GM18867 (cell line): ENCODE measurements around the gene ZNF530.

Experiments
- ATAC-seq: cut with Tn5 transposase; IDR thresholded peaks from one replicate; pipeline ENCODE4 v1.9.1; 2021; ENCODE audit warnings: mild to moderate bottlenecking, moderate library complexity; ENCODE audit not compliant: unreplicated experiment

The ZNF530 gene

GRCh38 chr19:57599761-57600383 is at the start of gene ZNF530:
ZNF530 (plus strand) TSS chr19:57599885; CDS start chr19:57604346, 4,461 bp downstream.
- ATAC-seq, result peak; percentile 95

GRCh38 chr19:57552432-57552831 is 47.3 kb upstream of the ZNF530 start:
- ATAC-seq, result no peak

- no peak for ATAC-seq
These were observed 42.0 kb upstream of the ZNF530 start for GRCh38 chr19:57557659-57558058.

- ATAC-seq, result no peak
These were observed 41.2 kb upstream of the ZNF530 start for GRCh38 chr19:57558525-57558924.

GRCh38 chr19:57559008-57559403 is 40.7 kb upstream of the ZNF530 start:
- no peak for ATAC-seq

GRCh38 chr19:57559404-57560025 is 40.2 kb upstream of the ZNF530 start, which contains the start of gene ZNF550:
ZNF550 (minus strand) TSS chr19:57559863; CDS start chr19:57559682, 181 bp downstream.
- peak; percentile 95 for ATAC-seq

GRCh38 chr19:57560049-57560491 is 39.6 kb upstream of the ZNF530 start:
- ATAC-seq, result no peak

- no peak for ATAC-seq
These were observed 36.1 kb upstream of the ZNF530 start for GRCh38 chr19:57563547-57563946.

- ATAC-seq, result no peak
These were observed 33.1 kb upstream of the ZNF530 start for GRCh38 chr19:57566396-57567265.

GRCh38 chr19:57570707-57571106 is 29.0 kb upstream of the ZNF530 start:
- ATAC-seq, result no peak

- ATAC-seq, result no peak
These were observed 27.2 kb upstream of the ZNF530 start for GRCh38 chr19:57572415-57572947.

- no peak for ATAC-seq
These were observed 23.0 kb upstream of the ZNF530 start for GRCh38 chr19:57576661-57577060.

- peak; percentile 96 for ATAC-seq
These were observed 21.0 kb upstream of the ZNF530 start, which contains the start of gene ZNF416 for GRCh38 chr19:57578487-57579205. ZNF416 (minus strand) TSS chr19:57578911; CDS start chr19:57578704, 207 bp downstream.

- no peak for ATAC-seq
These were observed 16.6 kb upstream of the ZNF530 start for GRCh38 chr19:57583104-57583520.

GRCh38 chr19:57583521-57584416 is 15.9 kb upstream of the ZNF530 start, which contains the start of gene ZIK1:
ZIK1 (plus strand) TSS chr19:57584145; CDS start chr19:57584357, 212 bp downstream.
- ATAC-seq, result no peak

- no peak for ATAC-seq
These were observed 12.2 kb upstream of the ZNF530 start for GRCh38 chr19:57587529-57587928.

GRCh38 chr19:57599377-57599760 is 316 bp upstream of the ZNF530 start:
- ATAC-seq, result peak; percentile 35

GRCh38 chr19:57606931-57607330 is 7.2 kb downstream of the ZNF530 start:
- ATAC-seq, result no peak

GRCh38 chr19:57611113-57611512 is 11.4 kb downstream of the ZNF530 start:
- no peak for ATAC-seq
